AML-193 (cell line): ENCODE measurements around the gene ADGRF5.
A peak's percentile ranks its signal among the peaks of the same experiment; 100 is the strongest.
"Not testable (repeated sequence)": the region's sequence is repeated elsewhere in the genome, so short reads cannot be mapped to it uniquely, and the experiment has no call there.

Experiments
- DNase-seq, 2 experiments: peaks; one replicate each; lab custom pipeline; 2025; lab: John Stamatoyannopoulos, UW

The ADGRF5 gene

GRCh38 chr6:46894433-46894832, 27.3 kb downstream of the ADGRF5 start:
- DNase-seq = no peak

- no peak for DNase-seq
Observed at GRCh38 chr6:46893648-46894047, 28.1 kb downstream of the ADGRF5 start.

GRCh38 chr6:46891252-46891795, 30.4 kb downstream of the ADGRF5 start:
- DNase-seq = no peak

- no peak for DNase-seq
Observed at GRCh38 chr6:46888578-46888977, 33.2 kb downstream of the ADGRF5 start.

GRCh38 chr6:46888031-46888430, 33.7 kb downstream of the ADGRF5 start:
- DNase-seq = no peak

GRCh38 chr6:46882645-46883044, 39.1 kb downstream of the ADGRF5 start:
- no peak for DNase-seq

- DNase-seq = no peak
Observed at GRCh38 chr6:46879003-46879402, 42.7 kb downstream of the ADGRF5 start.

GRCh38 chr6:46876126-46876525, 45.6 kb downstream of the ADGRF5 start:
- DNase-seq = no peak

GRCh38 chr6:46867411-46867810, 54.3 kb downstream of the ADGRF5 start:
- no peak for DNase-seq

- DNase-seq = no peak
Observed at GRCh38 chr6:46865221-46865620, 56.5 kb downstream of the ADGRF5 start.

GRCh38 chr6:46863791-46864190, 57.9 kb downstream of the ADGRF5 start:
- no peak for DNase-seq

- DNase-seq = peak; percentile 14 to 26
Observed at GRCh38 chr6:46862381-46862780, 59.4 kb downstream of the ADGRF5 start.

GRCh38 chr6:46855966-46856365, 65.8 kb downstream of the ADGRF5 start:
- peak; percentile 14 to 34 for DNase-seq

GRCh38 chr6:46851576-46851975, 70.2 kb downstream of the ADGRF5 start:
- not testable (repeated sequence) for DNase-seq

GRCh38 chr6:46850792-46851191, 70.9 kb downstream of the ADGRF5 start:
- DNase-seq = peak; percentile 38 to 46

GRCh38 chr6:46849361-46849690, 72.4 kb downstream of the ADGRF5 start:
- no peak for DNase-seq

GRCh38 chr6:46848684-46849360, 72.9 kb downstream of the ADGRF5 start:
- peak; percentile 76 to 80 for DNase-seq

- no peak for DNase-seq
Observed at GRCh38 chr6:46845126-46845525, 76.6 kb downstream of the ADGRF5 start.

GRCh38 chr6:46842252-46842846, 79.4 kb downstream of the ADGRF5 start:
- not testable (repeated sequence) for DNase-seq

- no peak for DNase-seq
Observed at GRCh38 chr6:46838033-46838432, 83.7 kb downstream of the ADGRF5 start.

GRCh38 chr6:46834991-46835390, 86.7 kb downstream of the ADGRF5 start:
- not testable (repeated sequence) for DNase-seq

GRCh38 chr6:46834257-46834916, 87.4 kb downstream of the ADGRF5 start:
- not testable (repeated sequence) for DNase-seq

- DNase-seq = no peak
Observed at GRCh38 chr6:46832816-46833215, 88.9 kb downstream of the ADGRF5 start.
